EH (cell line): ENCODE measurements around the gene NCK2.
A peak's percentile ranks its signal among the peaks of the same experiment; 100 is the strongest.

ENCODE experiments used
- DNase-seq: peaks from one replicate; pipeline ENCODE4 v3.0.0-alpha.2; 2015; ENCODE audit warnings: low read depth

NCK2 gene

GRCh38 chr2:105814291-105814940 lies 69.7 kb downstream of the NCK2 start:
- no peak for DNase-seq

DNA sequence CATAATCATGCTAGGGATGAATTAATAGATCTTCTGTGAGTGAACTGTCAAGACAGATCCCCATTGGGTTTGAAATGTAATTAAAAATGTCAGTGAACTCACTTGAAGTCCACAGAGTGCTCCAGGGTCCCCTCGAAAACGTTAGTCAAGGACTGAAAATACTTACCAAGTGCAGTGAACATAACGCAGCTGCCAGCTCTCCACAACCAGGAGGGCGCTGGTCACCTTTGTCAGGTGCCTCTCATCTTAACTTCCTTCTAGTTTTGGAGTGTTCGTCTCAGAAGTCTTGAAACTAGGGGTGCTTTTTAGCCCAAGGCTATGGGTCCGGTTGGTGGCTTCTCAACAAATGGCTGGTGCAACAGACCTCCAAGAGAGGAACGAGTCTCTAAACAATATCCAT lies 70.7 kb downstream of the NCK2 start:
- DNase-seq, result no peak

DNA sequence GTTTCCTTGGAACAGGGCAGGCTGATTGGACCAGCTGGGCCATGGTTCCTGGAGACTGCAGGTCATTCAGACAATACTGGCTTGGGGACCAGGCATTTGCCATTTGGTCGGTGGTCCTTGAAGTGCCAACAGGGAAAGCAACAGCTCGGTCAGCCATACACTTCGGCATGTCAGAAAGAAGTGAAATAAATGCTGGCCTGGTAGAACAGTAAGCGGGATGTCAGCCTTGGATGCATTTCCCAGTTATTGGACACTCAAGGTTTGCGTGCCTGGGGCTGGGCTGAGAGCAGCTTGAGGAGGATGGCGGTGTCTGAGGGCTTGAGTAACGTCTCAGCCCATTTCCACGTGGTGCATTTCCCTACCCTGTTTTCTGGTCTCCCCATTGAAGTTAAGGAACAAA lies 75.4 kb downstream of the NCK2 start:
- DNase-seq, result no peak

DNA sequence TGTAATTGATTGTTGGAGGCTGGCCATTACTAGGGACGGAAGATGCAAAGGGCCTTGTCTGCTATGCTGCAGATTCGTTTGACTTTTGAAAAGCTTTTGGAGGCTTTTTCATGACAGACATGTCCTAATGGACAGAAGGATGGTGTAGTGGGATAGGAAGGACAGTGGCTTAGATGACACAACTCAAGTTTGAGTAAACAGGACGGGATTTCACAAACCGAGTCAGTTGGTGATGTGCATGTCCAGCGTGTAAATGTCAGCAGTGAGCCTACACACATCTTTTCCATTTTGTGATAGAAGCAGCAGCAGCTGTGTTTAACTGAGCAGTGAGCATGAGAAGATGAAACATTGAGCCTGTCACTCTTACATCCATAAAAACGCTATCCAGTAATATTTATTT lies 76.0 kb downstream of the NCK2 start:
- no peak for DNase-seq

- DNase-seq, result no peak
Observed at GRCh38 chr2:105821428-105822125, 76.9 kb downstream of the NCK2 start.

DNA sequence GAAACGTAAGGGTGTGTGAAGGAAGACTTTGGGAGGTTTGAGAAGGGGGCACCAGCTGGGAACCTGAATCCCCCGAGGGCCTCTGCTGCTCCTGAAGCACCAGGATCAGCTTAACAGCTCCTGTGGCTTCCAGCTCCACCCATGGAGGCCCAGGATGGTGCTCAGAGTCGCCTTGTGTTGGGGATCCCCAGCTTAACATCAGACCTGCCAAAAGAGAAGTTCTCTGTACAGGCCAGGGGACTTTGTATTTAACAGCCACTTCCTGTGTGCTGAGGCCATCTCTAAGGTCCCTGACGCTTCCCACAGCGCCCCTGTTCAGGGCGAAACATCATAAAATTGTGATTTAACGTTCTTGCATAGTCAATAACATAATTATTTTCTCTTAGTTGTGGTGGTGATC lies 77.5 kb downstream of the NCK2 start:
- no peak for DNase-seq

DNA sequence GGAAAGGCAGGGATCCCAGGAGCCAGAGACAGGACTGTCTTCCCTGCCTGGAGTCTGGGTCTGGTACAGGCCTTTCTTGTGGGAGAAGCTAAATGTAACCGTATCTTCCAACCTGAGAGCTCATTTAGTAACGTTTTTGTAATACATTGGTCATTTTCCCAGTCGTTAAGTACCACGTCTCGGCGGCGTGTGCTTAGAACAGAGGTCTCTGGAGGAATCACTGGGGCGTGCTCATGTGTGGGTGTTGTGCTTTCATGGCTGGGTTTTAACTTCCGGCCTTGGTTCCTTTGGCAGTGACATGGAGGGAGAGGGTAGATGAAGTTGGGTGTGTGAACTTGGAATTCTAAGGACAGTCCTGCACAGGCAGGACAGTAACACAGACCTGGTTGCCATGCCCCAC lies 79.7 kb downstream of the NCK2 start:
- no peak for DNase-seq

GRCh38 chr2:105827351-105828096 lies 82.8 kb downstream of the NCK2 start:
- no peak for DNase-seq

- DNase-seq, result no peak
Observed at GRCh38 chr2:105828558-105828957, 83.8 kb downstream of the NCK2 start.

GRCh38 chr2:105834931-105835330 lies 90.2 kb downstream of the NCK2 start:
- DNase-seq, result no peak

DNA sequence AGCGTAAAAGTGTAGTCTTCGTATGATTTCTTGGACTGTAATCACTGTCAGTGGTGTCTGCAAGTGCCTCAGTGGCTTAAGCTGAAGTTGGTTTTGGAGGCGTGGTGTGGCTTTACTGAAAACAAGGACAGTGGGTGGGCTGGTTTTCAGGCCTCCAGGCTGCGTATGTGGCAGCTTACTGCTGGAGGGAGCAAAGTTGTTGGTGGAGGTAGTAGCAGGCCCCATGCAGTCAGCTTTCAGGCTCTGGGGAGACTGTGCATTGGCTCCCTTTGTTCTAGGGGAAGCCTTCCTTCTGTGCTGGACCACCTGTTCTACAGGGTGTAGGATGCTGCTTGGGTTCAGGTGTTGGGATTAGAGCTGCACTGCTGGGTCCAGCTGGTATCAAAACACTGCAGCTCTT lies 91.6 kb downstream of the NCK2 start:
- no peak for DNase-seq

- DNase-seq, result no peak
Observed at GRCh38 chr2:105836840-105837692, 92.4 kb downstream of the NCK2 start.

DNA sequence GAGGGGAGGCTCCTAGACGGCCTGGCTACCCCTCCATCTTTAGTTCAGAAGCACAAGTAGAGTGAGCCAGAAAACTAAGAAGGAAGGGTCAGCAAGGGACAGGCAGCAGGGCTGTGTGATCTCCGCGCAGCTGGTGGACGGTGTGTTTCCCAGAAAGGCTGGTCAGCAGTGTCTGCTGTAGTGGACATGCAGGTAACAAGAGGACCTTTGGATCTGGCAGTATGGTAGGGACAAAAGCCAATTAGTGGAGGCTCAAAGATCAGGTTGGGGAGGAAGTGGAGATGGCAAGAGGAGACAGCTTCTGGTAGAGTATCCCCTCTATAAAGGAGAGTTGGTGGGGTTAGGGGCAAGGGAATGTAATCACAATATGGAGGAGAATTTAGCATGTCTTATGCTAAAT lies 95.1 kb downstream of the NCK2 start:
- DNase-seq, result no peak

GRCh38 chr2:105840933-105841332 lies 96.2 kb downstream of the NCK2 start:
- no peak for DNase-seq

DNA sequence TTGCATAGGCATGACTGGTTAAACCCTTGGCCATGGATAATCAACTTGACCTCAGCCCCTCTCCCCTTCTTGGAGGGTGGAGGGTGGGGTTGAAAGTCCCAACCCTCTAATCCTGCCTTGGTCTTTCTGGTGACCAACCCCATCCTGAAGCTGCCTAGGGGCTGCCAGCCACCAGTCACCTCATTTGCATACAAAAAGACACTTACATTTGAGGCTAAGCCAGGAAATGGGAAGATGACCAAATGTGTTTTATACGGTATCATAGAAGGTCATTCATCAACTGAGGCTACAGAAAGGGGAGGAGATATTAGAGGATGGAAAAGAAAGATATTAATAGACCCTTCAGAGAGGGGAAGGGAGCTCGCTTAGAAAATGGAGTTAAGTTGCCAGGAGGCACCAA lies 96.8 kb downstream of the NCK2 start:
- no peak for DNase-seq

DNA sequence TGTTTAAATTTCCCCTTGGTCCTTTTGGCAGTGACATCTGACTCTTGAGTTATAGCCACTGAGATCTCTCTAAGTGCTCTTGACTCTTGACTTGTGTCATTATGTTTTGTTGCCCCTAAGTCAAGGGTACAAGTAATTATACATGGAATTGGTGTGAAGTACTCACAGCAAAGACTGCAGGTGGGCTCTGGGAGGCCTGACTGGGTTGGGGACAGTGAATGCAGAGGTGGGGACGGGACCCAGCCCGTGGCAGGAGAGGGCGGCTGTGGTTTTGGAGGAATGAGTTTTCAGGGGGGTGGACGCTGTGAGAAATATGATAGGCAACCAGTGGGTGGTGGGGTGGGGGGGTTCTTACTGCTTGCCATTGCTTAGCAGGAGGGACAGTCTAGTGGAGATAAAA lies 97.8 kb downstream of the NCK2 start:
- no peak for DNase-seq

- peak; percentile 11 for DNase-seq
Observed at GRCh38 chr2:105843476-105844374, 99.0 kb downstream of the NCK2 start.

- no peak for DNase-seq
Observed at GRCh38 chr2:105845976-105846375, 101.3 kb downstream of the NCK2 start.

DNA sequence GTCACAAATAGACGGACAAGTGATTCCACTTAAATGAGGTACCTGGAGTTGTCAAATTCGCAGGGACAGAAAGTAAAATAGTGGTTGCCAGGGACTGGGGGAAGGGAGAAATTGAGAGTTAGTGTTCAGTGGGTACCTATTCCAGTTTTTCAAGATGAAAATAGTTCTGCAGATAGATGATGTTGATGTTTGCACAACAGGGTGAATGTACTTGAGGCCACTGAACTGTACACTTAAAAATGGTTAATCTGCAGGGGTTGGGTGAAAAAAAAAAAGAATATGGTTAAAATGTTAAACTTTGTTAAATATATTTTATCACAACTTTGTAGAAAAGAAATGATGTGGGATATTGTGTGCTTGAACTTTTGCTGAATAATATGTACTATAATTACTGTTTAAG lies 102.3 kb downstream of the NCK2 start:
- DNase-seq, result no peak

- no peak for DNase-seq
Observed at GRCh38 chr2:105848367-105848766, 103.7 kb downstream of the NCK2 start.

DNA sequence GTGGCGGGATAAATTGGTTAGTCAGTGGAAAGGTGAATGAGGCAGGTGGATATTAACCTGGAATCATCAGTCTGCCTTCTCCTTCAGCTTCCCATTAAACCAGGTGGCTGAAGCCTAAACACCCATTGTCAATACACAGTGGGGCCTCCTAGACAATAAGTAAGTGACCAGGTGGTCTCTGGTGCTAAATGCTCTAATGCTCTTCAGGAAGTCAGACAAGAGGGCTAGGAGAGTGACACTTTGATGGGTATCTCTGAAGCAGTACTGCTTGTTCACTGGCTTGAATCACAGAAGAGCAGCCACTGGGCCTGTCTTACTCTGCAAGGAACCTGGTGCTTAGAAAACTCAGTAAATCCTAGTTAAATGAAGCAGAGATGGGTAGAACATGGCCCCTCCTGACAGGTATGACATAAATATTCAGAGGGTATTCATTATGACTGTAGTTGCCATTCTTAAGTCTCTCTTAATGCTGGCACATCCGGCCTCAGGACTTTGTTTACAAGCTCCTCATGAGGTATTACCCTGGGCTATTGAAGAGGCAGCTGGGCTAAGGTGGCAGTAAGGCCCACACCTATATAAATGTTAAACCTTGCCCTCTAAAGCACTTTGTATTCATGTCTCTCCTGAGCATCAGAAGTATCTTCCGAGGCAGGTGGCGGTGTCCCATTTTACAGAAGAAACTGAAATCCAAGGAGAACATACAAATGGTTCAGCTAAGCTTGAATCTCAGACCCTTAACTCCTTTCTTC lies 104.9 kb downstream of the NCK2 start:
- no peak for DNase-seq
